Endothelial cell of umbilical vein (primary cell): ENCODE results near the gene TNRC6C.

Experiments used
- CTCF ChIP-seq, 2 donors: IDR thresholded peaks; 1 replicate in 1 of 2; 2 replicates in 1 of 2; pipeline ENCODE4 v1.5.1; 2011; ENCODE audit warnings: low read length in 2 of 2, mild to moderate bottlenecking in 2 of 2, moderate library complexity in 2 of 2, control low read depth in 1 of 2, inconsistent platforms in 1 of 2, low read depth in 1 of 2; ENCODE audit not compliant: insufficient read depth in 1 of 2; ENCODE audit errors: extremely low read depth in 1 of 2
- EZH2 ChIP-seq: IDR thresholded peaks from 2 replicates; pipeline ENCODE4 v1.6.1; 2012; ENCODE audit warnings: borderline replicate concordance, low read depth, mild to moderate bottlenecking, moderate library complexity, low read length, inconsistent platforms; ENCODE audit not compliant: severe bottlenecking
- GATA2 ChIP-seq: IDR thresholded peaks from 2 replicates; pipeline ENCODE4 v1.7.0; 2011; ENCODE audit warnings: low read depth, mild to moderate bottlenecking, moderate library complexity, mixed read lengths, low read length; ENCODE audit not compliant: insufficient read length, insufficient read depth
- MYC ChIP-seq: IDR thresholded peaks from one replicate; pipeline ENCODE4 v1.6.1; 2011; ENCODE audit warnings: mild to moderate bottlenecking, low read depth, low read length
- POLR2A ChIP-seq: IDR thresholded peaks from 2 replicates; pipeline ENCODE4 v1.6.1; 2012; ENCODE audit warnings: low read depth, mild to moderate bottlenecking, control low read depth, low read length
- POLR2AphosphoS5 ChIP-seq: IDR thresholded peaks from 2 replicates; pipeline ENCODE4 v1.6.1; 2012; ENCODE audit warnings: low read depth, mild to moderate bottlenecking, control low read depth, low read length, moderate library complexity; ENCODE audit not compliant: insufficient read depth

GRCh38 chr17:78118801-78119241 is 160.3 kb downstream of the TNRC6C start:
- TF ChIP-seq CTCF (IDR thresholded peaks at IDR 0.05; ENCODE audit: extremely low read depth in 1 of 2, insufficient read depth in 1 of 2, low read depth in 1 of 2, low read length in 2 of 2) (no peak), EZH2 (no peak), POLR2A (no peak), GATA2 (no peak), MYC (no peak), POLR2AphosphoS5 (no peak)
